ENCODE data around the gene SAPCD1. TPM values are rescaled to one million over a fixed set of nuclear protein-coding genes. Genes with fewer than 3 reads are reported as not detected.

The SAPCD1 gene
- total RNA-seq, 2 donors from 2014 or later, result 1.7 to 8.9 TPM

DNA sequence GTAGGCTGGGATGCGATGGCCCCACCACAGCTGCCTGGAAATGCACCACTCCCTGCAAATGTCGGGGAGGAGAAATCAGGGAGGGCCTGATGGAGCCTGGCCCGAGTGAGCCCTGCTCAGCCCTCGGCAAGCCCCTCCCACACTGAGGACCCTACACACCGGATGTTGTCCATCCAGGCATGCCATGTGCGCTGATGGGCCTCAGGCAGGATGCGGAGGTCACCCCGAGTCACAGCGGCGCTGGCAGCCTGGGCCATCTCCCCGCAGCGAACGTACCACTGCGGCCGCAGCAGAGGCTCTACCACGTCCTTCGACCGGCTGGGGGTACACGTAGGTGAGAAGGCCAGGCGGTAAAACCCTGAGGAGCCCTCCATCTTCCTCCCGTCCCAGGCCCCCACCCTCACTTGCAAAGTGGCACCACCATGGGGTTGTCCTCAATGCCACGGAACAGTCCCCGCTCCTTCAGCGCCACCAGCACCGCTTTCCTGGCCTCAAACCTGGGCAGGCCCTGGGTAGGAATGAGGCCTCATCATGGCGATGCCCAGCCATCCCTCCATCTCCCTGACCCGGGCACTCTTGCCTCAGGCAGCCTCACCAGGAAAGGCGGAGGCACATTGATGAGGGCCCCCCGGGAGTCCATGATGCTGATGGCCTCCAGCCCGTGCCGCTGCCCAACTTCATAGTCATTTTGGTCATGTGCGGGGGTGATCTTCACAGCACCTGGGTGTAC is 19.8 kb downstream of the SAPCD1 start:
- no peaks in the 10 kb centered on the region for H3K9me3 ChIP-seq
- no peak overlapping the region for H3K9ac ChIP-seq (ENCODE audit: low read depth in 2 of 2, low read length in 2 of 2)
- no peaks in the 10 kb centered on the region for H3K27me3 ChIP-seq
- no peak for TF ChIP-seq CTCF (IDR thresholded peaks at IDR 0.05)
- H3K36me3 ChIP-seq, result no peaks in the 10 kb centered on the region
- no peak for DNase-seq
- no peak overlapping the region for H3K4me3 ChIP-seq
- intact Hi-C loops (cut with DNase I), result no loop called here
- no peak overlapping the region for H3K27ac ChIP-seq
- no peaks in the 10 kb centered on the region for H3K4me1 ChIP-seq

DNA sequence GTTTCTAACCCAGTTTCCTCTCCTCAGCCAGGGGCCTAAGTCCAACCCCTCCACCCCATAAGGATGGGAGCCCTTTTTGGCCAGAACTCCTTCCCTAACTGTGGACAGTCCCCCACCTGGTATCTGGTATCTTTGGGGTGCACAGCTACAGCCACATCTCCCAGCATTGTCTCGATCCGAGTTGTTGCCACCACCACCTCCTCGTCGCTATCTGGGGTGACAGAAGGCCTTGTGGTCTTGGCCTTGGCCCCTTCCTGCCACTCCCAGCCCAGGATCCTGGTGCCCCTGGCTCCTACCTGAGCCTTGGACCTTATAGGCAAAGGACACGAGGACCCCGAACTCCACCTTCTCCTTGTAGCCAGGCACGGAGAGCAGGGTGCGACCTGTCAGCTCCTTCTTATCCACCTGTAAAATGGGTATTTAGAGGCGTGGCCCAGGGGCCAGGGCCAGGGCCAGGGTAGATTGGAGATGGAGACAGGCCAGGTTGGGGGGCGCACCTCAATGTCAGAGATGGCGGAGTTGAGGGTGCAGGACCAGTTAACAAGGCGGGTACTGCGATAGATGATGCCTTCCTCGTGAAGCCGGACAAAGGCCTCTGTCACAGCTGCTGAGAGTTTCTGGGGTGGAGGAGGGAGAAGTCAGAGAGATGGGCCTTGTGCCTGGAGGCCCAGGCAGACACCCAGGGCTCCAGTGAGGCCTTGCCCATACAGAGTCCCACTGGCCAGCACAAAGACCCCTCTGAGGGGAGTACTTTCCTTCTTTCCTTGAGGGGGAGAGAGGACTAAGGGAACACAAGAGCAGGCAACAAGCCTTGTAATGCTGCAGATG is 21.9 kb downstream of the SAPCD1 start:
- no peak overlapping the region for H3K27ac ChIP-seq
- DNase-seq, result no peak
- H3K36me3 ChIP-seq, result no peaks in the 10 kb centered on the region
- no peaks in the 10 kb centered on the region for H3K9me3 ChIP-seq
- no peak for TF ChIP-seq CTCF (IDR thresholded peaks at IDR 0.05)
- intact Hi-C loops (cut with DNase I), result no loop called here
- no peak overlapping the region for H3K4me3 ChIP-seq
- no peaks in the 10 kb centered on the region for H3K27me3 ChIP-seq
- no peak overlapping the region for H3K9ac ChIP-seq (ENCODE audit: low read depth in 2 of 2, low read length in 2 of 2)
- no peaks in the 10 kb centered on the region for H3K4me1 ChIP-seq

DNA sequence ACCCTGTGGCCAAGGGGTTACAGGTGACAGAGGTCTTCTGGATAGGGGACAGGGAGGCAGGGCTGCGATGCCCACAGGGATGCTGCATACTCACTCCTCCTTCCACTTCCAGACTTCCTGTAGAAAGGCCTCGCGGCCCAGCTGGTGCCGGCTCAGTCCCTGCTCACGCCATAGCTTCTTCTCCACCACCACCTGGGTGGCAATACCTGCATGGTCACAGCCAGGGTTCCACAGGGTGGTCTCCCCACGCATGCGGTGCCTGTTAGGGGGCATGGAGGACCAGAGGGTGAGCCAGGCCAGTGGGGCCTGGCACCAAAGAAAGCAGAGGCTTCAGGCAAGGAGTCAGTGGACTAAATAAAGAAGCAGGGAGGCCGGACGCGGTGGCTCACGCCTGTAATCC is 23.0 kb downstream of the SAPCD1 start:
- no peaks in the 10 kb centered on the region for H3K9me3 ChIP-seq
- H3K27ac ChIP-seq, result no peak overlapping the region
- intact Hi-C loops (cut with DNase I), result no loop called here
- no peak for DNase-seq
- H3K4me3 ChIP-seq, result no peak overlapping the region
- H3K4me1 ChIP-seq, result no peaks in the 10 kb centered on the region
- no peak for TF ChIP-seq CTCF (IDR thresholded peaks at IDR 0.05)
- no peaks in the 10 kb centered on the region for H3K36me3 ChIP-seq
- H3K27me3 ChIP-seq, result no peaks in the 10 kb centered on the region
- no peak overlapping the region for H3K9ac ChIP-seq (ENCODE audit: low read depth in 2 of 2, low read length in 2 of 2)

GRCh38 chr6:31791324-31792089 is 29.1 kb downstream of the SAPCD1 start:
- no peak for DNase-seq
- Histone ChIP-seq H3K4me1 (peaks cover 5% of the 10 kb centered on the region), H3K27ac (no peak overlapping the region), H3K27me3 (no peaks in the 10 kb centered on the region), H3K9ac (ENCODE audit: low read depth in 2 of 2, low read length in 2 of 2) (no peak overlapping the region), H3K4me3 (no peak overlapping the region), H3K9me3 (no peaks in the 10 kb centered on the region), H3K36me3 (no peaks in the 10 kb centered on the region)
- TF ChIP-seq CTCF (IDR thresholded peaks at IDR 0.05), result peak; percentile 38
- intact Hi-C loops (cut with DNase I), result no loop called here

- peaks cover 5% of the 10 kb centered on the region for H3K4me1 ChIP-seq
- no peaks in the 10 kb centered on the region for H3K27me3 ChIP-seq
- no peak overlapping the region for H3K4me3 ChIP-seq
- H3K27ac ChIP-seq, result no peak overlapping the region
- H3K36me3 ChIP-seq, result no peaks in the 10 kb centered on the region
- no peak overlapping the region for H3K9ac ChIP-seq (ENCODE audit: low read depth in 2 of 2, low read length in 2 of 2)
- no peak for TF ChIP-seq CTCF (IDR thresholded peaks at IDR 0.05)
- no peaks in the 10 kb centered on the region for H3K9me3 ChIP-seq
- no peak for DNase-seq
- intact Hi-C loops (cut with DNase I), result no loop called here
Observed at GRCh38 chr6:31792090-31792374, 29.6 kb downstream of the SAPCD1 start.
